ENCODE data around the gene SLC23A1. TPM values are rescaled to one million over a fixed set of nuclear protein-coding genes. Genes with fewer than 3 reads are reported as not detected.

The SLC23A1 gene
- total and polyA plus RNA-seq, 9 of the 15 experiments (the other 6 are each of a cell fraction or from before 2014, with no cell fraction given) = 0.03 to 0.20 (median 0.05) TPM; not detected in 5

DNA sequence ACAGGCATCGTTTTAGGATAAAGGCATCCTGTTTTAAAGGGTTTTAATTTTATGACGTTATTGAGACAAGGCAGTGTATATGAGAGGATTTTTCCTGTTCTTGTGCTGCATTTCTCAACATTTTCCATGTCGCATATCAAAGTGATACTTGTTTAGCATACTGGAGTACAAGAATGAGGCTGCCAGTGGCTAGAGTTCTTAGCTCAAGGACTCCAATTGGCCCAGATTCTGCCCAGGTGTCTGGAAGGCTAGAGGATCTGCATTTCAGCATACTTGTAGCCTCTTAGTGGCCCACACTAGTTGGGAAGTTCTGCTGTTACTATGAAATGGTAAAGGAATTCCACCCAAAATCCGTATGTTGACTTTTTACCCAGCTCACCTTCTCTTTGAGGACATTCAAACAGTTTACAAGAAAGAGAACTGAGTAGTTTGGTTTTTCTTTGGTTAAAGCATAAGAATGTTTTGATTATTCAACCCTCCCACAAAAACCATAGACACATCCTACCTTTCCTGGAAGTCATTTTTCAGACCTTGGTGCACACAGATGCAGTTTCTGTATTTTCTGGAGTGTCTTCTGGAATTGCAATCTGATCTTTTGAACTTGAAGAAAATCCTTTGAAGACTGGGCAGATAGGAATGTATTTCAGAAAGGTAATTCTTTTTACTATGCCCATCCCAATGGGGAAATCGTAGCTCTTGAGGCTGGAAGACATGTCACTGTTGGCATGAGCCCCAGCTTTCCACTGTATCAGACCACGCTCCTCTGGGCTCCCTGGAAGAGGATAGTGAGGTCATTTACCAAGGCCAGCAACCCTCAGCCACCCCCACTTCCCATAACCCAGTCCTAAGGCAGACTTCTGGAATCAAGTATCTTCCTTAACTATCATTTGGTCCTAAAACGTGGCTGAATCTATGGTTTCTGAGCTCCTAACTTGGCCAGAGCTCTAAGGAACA is 11.3 kb downstream of the SLC23A1 start:
- peaks cover 40% of the 10 kb centered on the region for H3K36me3 ChIP-seq (ENCODE audit: control insufficient read depth, insufficient read depth, low read length)
- CTCF ChIA-PET (ENCODE audit: low intra/inter-chr PET ratio) = no interaction called here
- no peaks in the 10 kb centered on the region for H3K79me2 ChIP-seq (ENCODE audit: control insufficient read depth, insufficient read depth, low read length)
- in situ Hi-C loops (cut with MboI) = no loop called here
- H3K9me1 ChIP-seq (ENCODE audit: control insufficient read depth, insufficient read depth, low read length) = no peaks in the 10 kb centered on the region
- no peak for DNase-seq (ENCODE audit: extremely low read depth in 1 of 4, low spot score in 3 of 4)
- no peak overlapping the region for H3K4me3 ChIP-seq
- TSS peak; percentile 7 for BruUV-seq (replicated peaks)
- TF ChIP-seq TFAM (CRISPR knock-in tag; conservative IDR thresholded peaks at IDR 0.05) (no peak), ILF3 (IDR thresholded peaks at IDR 0.05; ENCODE audit: borderline replicate concordance) (no peak)
- H3K27ac ChIP-seq (ENCODE audit: extremely low read depth, low read depth, low read length) = no peak overlapping the region
- H2AFZ ChIP-seq (ENCODE audit: low read depth, low read length) = no peak overlapping the region
- peaks cover under 1% of the 10 kb centered on the region; the same call in 1 of the 2 replicates for H4K20me1 ChIP-seq (replicated peaks; ENCODE audit: control insufficient read depth, insufficient read depth, low read length)
- H3K4me1 ChIP-seq (replicated peaks in 1 of 2; ENCODE audit: control insufficient read depth in 2 of 2, insufficient read depth in 2 of 2, low read length in 2 of 2) = no peaks in the 10 kb centered on the region
- no peaks in the 10 kb centered on the region for H3K9me3 ChIP-seq (replicated peaks; ENCODE audit: control insufficient read depth, insufficient read depth, low read depth, low read length)
- FAIRE-seq = no peak
- POLR2A ChIA-PET = interaction anchor here (0.6 to 2.4 kb wide), 8 partner anchors 10 to 412 kb away, joined by 3 to 8 read pairs (median 4); partner anchors contain the start of genes DNAJC18, PAIP2 and UBE2D2
- H3K9ac ChIP-seq (ENCODE audit: insufficient read depth in 1 of 2, low read depth in 2 of 2, low read length in 2 of 2) = no peak overlapping the region
- 70% methylated on average over 7 of the region's 7 CpGs for WGBS (ENCODE audit: insufficient coverage, low coverage, missing lambda C conversion rate)
- no peaks in the 10 kb centered on the region for H3K27me3 ChIP-seq (ENCODE audit: control insufficient read depth in 2 of 2, insufficient read depth in 2 of 2, low read length in 2 of 2)
- H3K4me2 ChIP-seq (ENCODE audit: insufficient read depth, low read length) = no peak overlapping the region
- intact Hi-C loops (cut with micrococcal nuclease) = no loop called here
- no peak for ATAC-seq

- no peak for ATAC-seq
- TF ChIP-seq, protein P1, sequence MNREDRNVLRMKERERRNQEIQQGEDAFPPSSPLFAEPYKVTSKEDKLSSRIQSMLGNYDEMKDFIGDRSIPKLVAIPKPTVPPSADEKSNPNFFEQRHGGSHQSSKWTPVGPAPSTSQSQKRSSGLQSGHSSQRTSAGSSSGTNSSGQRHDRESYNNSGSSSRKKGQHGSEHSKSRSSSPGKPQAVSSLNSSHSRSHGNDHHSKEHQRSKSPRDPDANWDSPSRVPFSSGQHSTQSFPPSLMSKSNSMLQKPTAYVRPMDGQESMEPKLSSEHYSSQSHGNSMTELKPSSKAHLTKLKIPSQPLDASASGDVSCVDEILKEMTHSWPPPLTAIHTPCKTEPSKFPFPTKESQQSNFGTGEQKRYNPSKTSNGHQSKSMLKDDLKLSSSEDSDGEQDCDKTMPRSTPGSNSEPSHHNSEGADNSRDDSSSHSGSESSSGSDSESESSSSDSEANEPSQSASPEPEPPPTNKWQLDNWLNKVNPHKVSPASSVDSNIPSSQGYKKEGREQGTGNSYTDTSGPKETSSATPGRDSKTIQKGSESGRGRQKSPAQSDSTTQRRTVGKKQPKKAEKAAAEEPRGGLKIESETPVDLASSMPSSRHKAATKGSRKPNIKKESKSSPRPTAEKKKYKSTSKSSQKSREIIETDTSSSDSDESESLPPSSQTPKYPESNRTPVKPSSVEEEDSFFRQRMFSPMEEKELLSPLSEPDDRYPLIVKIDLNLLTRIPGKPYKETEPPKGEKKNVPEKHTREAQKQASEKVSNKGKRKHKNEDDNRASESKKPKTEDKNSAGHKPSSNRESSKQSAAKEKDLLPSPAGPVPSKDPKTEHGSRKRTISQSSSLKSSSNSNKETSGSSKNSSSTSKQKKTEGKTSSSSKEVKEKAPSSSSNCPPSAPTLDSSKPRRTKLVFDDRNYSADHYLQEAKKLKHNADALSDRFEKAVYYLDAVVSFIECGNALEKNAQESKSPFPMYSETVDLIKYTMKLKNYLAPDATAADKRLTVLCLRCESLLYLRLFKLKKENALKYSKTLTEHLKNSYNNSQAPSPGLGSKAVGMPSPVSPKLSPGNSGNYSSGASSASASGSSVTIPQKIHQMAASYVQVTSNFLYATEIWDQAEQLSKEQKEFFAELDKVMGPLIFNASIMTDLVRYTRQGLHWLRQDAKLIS (CRISPR knock-in tag; IDR thresholded peaks at IDR 0.05) = no peak
- TF ChIP-seq ATF1 (CRISPR knock-in tag; IDR thresholded peaks at IDR 0.05) (no peak), ATF1 (tag; IDR thresholded peaks at IDR 0.05) (no peak), YY1 (IDR thresholded peaks at IDR 0.05; ENCODE audit: borderline replicate concordance in 1 of 3, control insufficient read depth in 1 of 3, extremely low read depth in 1 of 3, insufficient read depth in 3 of 3, insufficient read length in 1 of 3, insufficient replicate concordance in 2 of 3, low read depth in 1 of 3, low read length in 2 of 3) (no peak), BACH1 (tag; IDR thresholded peaks at IDR 0.05) (no peak)
- H3K4me1 ChIP-seq (replicated peaks in 1 of 2; ENCODE audit: control insufficient read depth in 2 of 2, insufficient read depth in 2 of 2, low read length in 2 of 2) = no peaks in the 10 kb centered on the region
- no peak for FAIRE-seq
- no peak for DNase-seq (ENCODE audit: extremely low read depth in 1 of 4, low spot score in 3 of 4)
- no TSS peak for BruUV-seq (replicated peaks)
- no peak overlapping the region for H3K4me3 ChIP-seq
- no peak overlapping the region for H3K9ac ChIP-seq (ENCODE audit: insufficient read depth in 1 of 2, low read depth in 2 of 2, low read length in 2 of 2)
- H3K79me2 ChIP-seq (ENCODE audit: control insufficient read depth, insufficient read depth, low read length) = no peaks in the 10 kb centered on the region
- no peaks in the 10 kb centered on the region for H3K9me1 ChIP-seq (ENCODE audit: control insufficient read depth, insufficient read depth, low read length)
- in situ Hi-C loops (cut with MboI) = no loop called here
- 95% methylated on average over 1 of the region's 1 CpG for WGBS (ENCODE audit: insufficient coverage, low coverage, missing lambda C conversion rate)
- H2AFZ ChIP-seq (ENCODE audit: low read depth, low read length) = no peak overlapping the region
- H3K27me3 ChIP-seq (ENCODE audit: control insufficient read depth in 2 of 2, insufficient read depth in 2 of 2, low read length in 2 of 2) = no peaks in the 10 kb centered on the region
- peaks cover 4% of the 10 kb centered on the region; the same call in 1 of the 2 replicates for H4K20me1 ChIP-seq (replicated peaks; ENCODE audit: control insufficient read depth, insufficient read depth, low read length)
- H3K36me3 ChIP-seq (ENCODE audit: control insufficient read depth, insufficient read depth, low read length) = peaks cover 60% of the 10 kb centered on the region
- no peaks in the 10 kb centered on the region for H3K9me3 ChIP-seq (replicated peaks; ENCODE audit: control insufficient read depth, insufficient read depth, low read depth, low read length)
- ChIA-PET POLR2A (interaction anchor here (0.8 to 1.5 kb wide), 4 partner anchors 8 to 65 kb away, joined by 3 to 5 read pairs (median 4); partner anchors contain the start of gene PAIP2), CTCF (ENCODE audit: low intra/inter-chr PET ratio) (interaction anchor here (0.8 kb wide), 1 partner anchor 581 kb away, joined by 3 read pairs; no protein-coding TSS in a partner anchor)
- no peak overlapping the region for H3K4me2 ChIP-seq (ENCODE audit: insufficient read depth, low read length)
- intact Hi-C loops (cut with micrococcal nuclease) = no loop called here
- H3K27ac ChIP-seq (ENCODE audit: extremely low read depth, low read depth, low read length) = no peak overlapping the region
Observed at GRCh38 chr5:139369181-139369580, 13.9 kb downstream of the SLC23A1 start.
